Neural cell (in vitro differentiated cells): ENCODE data around the gene ECM2. TPM values are rescaled to one million over a fixed set of nuclear protein-coding genes. Genes with fewer than 3 reads are reported as not detected.

Experiments used
- H2AFZ ChIP-seq: fragments of 200-600, 300-800 bp; sonication (generic), shearing (Covaris generic); 2 replicates; pipeline ENCODE4 v1.6.0; 2014; ENCODE audit warnings: low read depth, mild to moderate bottlenecking, antibody characterized with exemption, low read length, moderate library complexity
- H3F3A ChIP-seq: fragments of 200-600 bp; shearing (Covaris generic); 2 replicates; pipeline ENCODE4 v1.6.1; 2016; ENCODE audit warnings: mild to moderate bottlenecking, moderate library complexity, mixed read lengths, antibody characterized with exemption, low read length; ENCODE audit not compliant: insufficient read depth, poor library complexity, severe bottlenecking
- H3K27ac ChIP-seq: fragments of 200-600, 300-800 bp; sonication (generic), shearing (Covaris generic); 2 replicates; pipeline ENCODE4 v1.5.1; 2014; ENCODE audit warnings: mild to moderate bottlenecking, low read length, moderate library complexity
- H3K27me3 ChIP-seq: fragments of 300-800, 200-600 bp; sonication (generic), shearing (Covaris generic); 2 replicates; pipeline ENCODE4 v1.6.0; 2014; ENCODE audit warnings: mild to moderate bottlenecking, low read depth, low read length, moderate library complexity; ENCODE audit not compliant: insufficient read depth
- H3K36me3 ChIP-seq: fragments of 300-800, 200-600 bp; sonication (generic), shearing (Covaris generic); 2 replicates; pipeline ENCODE4 v1.5.1; 2014; ENCODE audit warnings: mild to moderate bottlenecking, antibody characterized with exemption, low read length, moderate library complexity; ENCODE audit not compliant: insufficient read depth
- H3K4me2 ChIP-seq: fragments of 300-800, 200-600 bp; sonication (generic), shearing (Covaris generic); 2 replicates; pipeline ENCODE4 v1.6.0; 2014; ENCODE audit warnings: mild to moderate bottlenecking, low read length
- H3K4me3 ChIP-seq: fragments of 300-800, 200-600 bp; sonication (generic), shearing (Covaris generic); 2 replicates; pipeline ENCODE4 v1.5.1; 2014; ENCODE audit warnings: mild to moderate bottlenecking, low read length, moderate library complexity
- H3K79me2 ChIP-seq: fragments of 200-600 bp; shearing (Covaris generic); replicated peaks from 2 replicates; pipeline ENCODE4 v1.6.0; 2014; ENCODE audit warnings: mild to moderate bottlenecking, low read length, moderate library complexity; ENCODE audit not compliant: insufficient read depth
- H3K9ac ChIP-seq: fragments of 300-800, 200-600 bp; sonication (generic), shearing (Covaris generic); 2 replicates; pipeline ENCODE4 v1.6.1; 2016; ENCODE audit warnings: mild to moderate bottlenecking, low read length, mixed read lengths
- H3K9me2 ChIP-seq: fragments of 200-600 bp; shearing (Covaris generic); 2 replicates; pipeline ENCODE4 v1.6.1; 2016; ENCODE audit warnings: mild to moderate bottlenecking, low read length, mixed read lengths; ENCODE audit not compliant: insufficient read depth
- H3K9me3 ChIP-seq: fragments of 200-600, 300-800 bp; sonication (generic), shearing (Covaris generic); 2 replicates; pipeline ENCODE4 v1.6.1; 2016; ENCODE audit warnings: mild to moderate bottlenecking, mixed run types, low read length, moderate library complexity, mixed read lengths
- H4K20me1 ChIP-seq: fragments of 200-600 bp; shearing (Covaris generic); 2 replicates; pipeline ENCODE4 v1.6.1; 2016; ENCODE audit warnings: mild to moderate bottlenecking, mixed run types; ENCODE audit not compliant: insufficient read depth
- CTCF ChIP-seq: fragments of 450-650 bp; IDR thresholded peaks from 2 replicates; pipeline ENCODE4 v1.5.1; 2014; ENCODE audit warnings: antibody characterized with exemption, mild to moderate bottlenecking, moderate library complexity; ENCODE audit not compliant: poor library complexity, severe bottlenecking
- EP300 ChIP-seq: fragments of 450-650 bp; conservative IDR thresholded peaks from 2 replicates; pipeline ENCODE4 v1.6.1; 2014; ENCODE audit warnings: antibody characterized with exemption, mild to moderate bottlenecking, moderate library complexity; ENCODE audit not compliant: poor library complexity, severe bottlenecking
- EZH2 ChIP-seq: fragments of 200-600, 300-800 bp; shearing (Covaris generic), sonication (generic); IDR thresholded peaks from 2 replicates; pipeline ENCODE4 v1.6.1; 2014; ENCODE audit warnings: antibody characterized with exemption, low read length, borderline replicate concordance, mild to moderate bottlenecking; ENCODE audit not compliant: insufficient read depth, poor library complexity, severe bottlenecking
- MXI1 ChIP-seq: fragments of 450-650 bp; conservative IDR thresholded peaks from 2 replicates; pipeline ENCODE4 v1.6.1; 2014; ENCODE audit warnings: antibody characterized with exemption, mild to moderate bottlenecking; ENCODE audit not compliant: poor library complexity, severe bottlenecking
- POLR2AphosphoS5 ChIP-seq: IDR thresholded peaks from 2 replicates; pipeline ENCODE4 v1.6.1; 2012
- RAD21 ChIP-seq: fragments of 450-650 bp; conservative IDR thresholded peaks from 2 replicates; pipeline ENCODE4 v1.6.1; 2014; ENCODE audit warnings: antibody characterized with exemption, mild to moderate bottlenecking, moderate library complexity
- REST ChIP-seq: IDR thresholded peaks from 2 replicates; pipeline ENCODE4 v1.6.1; 2012; ENCODE audit warnings: borderline replicate concordance
- SMC3 ChIP-seq: fragments of 450-650 bp; conservative IDR thresholded peaks from 2 replicates; pipeline ENCODE4 v1.6.1; 2014; ENCODE audit warnings: antibody characterized with exemption, mild to moderate bottlenecking, moderate library complexity; ENCODE audit not compliant: poor library complexity
- TAF1 ChIP-seq: IDR thresholded peaks from 2 replicates; pipeline ENCODE4 v1.6.1; 2012; ENCODE audit warnings: low read depth
- polyA plus RNA-seq: library from polyadenylated mRNA; depleted of rRNA; stranded (reverse); fragments of >200 nt; gene quantifications from 2 replicates; pipeline ENCODE4 v1.2.3, GENCODE V29; 2014

ECM2 gene
- polyA plus RNA-seq, 1 donor from 2014 or later, result not detected

GRCh38 chr9:92538541-92538940 lies 2.8 kb upstream of the ECM2 start:
- Histone ChIP-seq H4K20me1 (no peaks in the 10 kb centered on the region), H2AFZ (no peak overlapping the region), H3K9ac (no peak overlapping the region), H3K4me2 (no peak overlapping the region), H3K9me3 (no peaks in the 10 kb centered on the region), H3K27ac (no peak overlapping the region), H3K9me2 (no peaks in the 10 kb centered on the region), H3F3A (no peaks in the 10 kb centered on the region), H3K79me2 (no peaks in the 10 kb centered on the region), H3K27me3 (no peaks in the 10 kb centered on the region), H3K4me3 (no peak overlapping the region), H3K36me3 (no peaks in the 10 kb centered on the region)
- TF ChIP-seq POLR2AphosphoS5, result no peak
- no peak for TF ChIP-seq SMC3
- no peak for TF ChIP-seq MXI1
- no peak for TF ChIP-seq EP300
- no peak for TF ChIP-seq REST
- TF ChIP-seq CTCF, result no peak
- TF ChIP-seq TAF1, result no peak
- TF ChIP-seq EZH2, result no peak
- no peak for TF ChIP-seq RAD21

GRCh38 chr9:92534674-92535073 lies 1.1 kb downstream of the ECM2 start:
- TF ChIP-seq MXI1 (no peak), POLR2AphosphoS5 (no peak), CTCF (no peak), RAD21 (no peak), EP300 (no peak), EZH2 (no peak), SMC3 (no peak), TAF1 (no peak), REST (no peak)
- H3K4me2 ChIP-seq, result no peak overlapping the region
- no peak overlapping the region for H3K27ac ChIP-seq
- no peak overlapping the region for H3K4me3 ChIP-seq
- H3F3A ChIP-seq, result no peaks in the 10 kb centered on the region
- H3K79me2 ChIP-seq, result no peaks in the 10 kb centered on the region
- no peak overlapping the region for H2AFZ ChIP-seq
- H3K9ac ChIP-seq, result no peak overlapping the region
- H3K36me3 ChIP-seq, result no peaks in the 10 kb centered on the region
- H3K9me2 ChIP-seq, result no peaks in the 10 kb centered on the region
- no peaks in the 10 kb centered on the region for H3K9me3 ChIP-seq
- H4K20me1 ChIP-seq, result no peaks in the 10 kb centered on the region
- no peaks in the 10 kb centered on the region for H3K27me3 ChIP-seq
